Mesendoderm (in vitro differentiated cells): ENCODE data around the gene NCBP1. TPM values are rescaled to one million over a fixed set of nuclear protein-coding genes. Genes with fewer than 3 reads are reported as not detected.
"Not testable (repeated sequence)": the region's sequence is repeated elsewhere in the genome, so short reads cannot be mapped to it uniquely, and the experiment has no call there.

Source experiments
- DNase-seq: peaks from one replicate; pipeline ENCODE4 v3.0.0; 2013
- H2AK5ac ChIP-seq: 2 replicates; pipeline ENCODE4 v1.6.1; 2013; ENCODE audit warnings: low read length, inconsistent platforms
- H2BK120ac ChIP-seq: 2 replicates; pipeline ENCODE4 v1.6.1; 2013; ENCODE audit warnings: low read depth, mild to moderate bottlenecking, low read length, moderate library complexity, mixed read lengths
- H2BK15ac ChIP-seq: replicated peaks from 2 replicates; pipeline ENCODE4 v1.6.1; 2013; ENCODE audit warnings: low read depth, mild to moderate bottlenecking, moderate library complexity
- H2BK5ac ChIP-seq: 2 replicates; pipeline ENCODE4 v1.6.1; 2013; ENCODE audit warnings: low read length, inconsistent platforms
- H3K18ac ChIP-seq: 2 replicates; pipeline ENCODE4 v1.6.1; 2013; ENCODE audit warnings: mild to moderate bottlenecking, low read length, mixed read lengths
- H3K23ac ChIP-seq: one replicate; pipeline ENCODE4 v1.6.1; 2013; ENCODE audit warnings: low read length
- H3K27ac ChIP-seq: 2 replicates; pipeline ENCODE4 v1.5.1; 2013; ENCODE audit warnings: low read depth, mild to moderate bottlenecking, inconsistent platforms, low read length, moderate library complexity
- H3K27me3 ChIP-seq: 2 replicates; pipeline ENCODE4 v1.6.1; 2013; ENCODE audit warnings: low read length, control low read depth, mild to moderate bottlenecking, inconsistent platforms; ENCODE audit not compliant: insufficient read depth, poor library complexity
- H3K36me3 ChIP-seq: 2 replicates; pipeline ENCODE4 v1.6.1; 2013; ENCODE audit warnings: low read length, inconsistent platforms; ENCODE audit not compliant: control insufficient read depth, insufficient read depth
- H3K4ac ChIP-seq: one replicate; pipeline ENCODE4 v1.6.1; 2013; ENCODE audit warnings: low read depth, mild to moderate bottlenecking, low read length, moderate library complexity
- H3K4me1 ChIP-seq: 2 replicates; pipeline ENCODE4 v1.6.1; 2013; ENCODE audit warnings: low read depth, low read length, inconsistent platforms; ENCODE audit not compliant: control insufficient read depth
- H3K4me2 ChIP-seq: 2 replicates; pipeline ENCODE4 v1.6.1; 2013; ENCODE audit warnings: low read length
- H3K4me3 ChIP-seq: 2 replicates; pipeline ENCODE4 v1.5.1; 2013; ENCODE audit warnings: mild to moderate bottlenecking, low read length
- H3K56ac ChIP-seq: one replicate; pipeline ENCODE4 v1.6.1; 2013; ENCODE audit warnings: low read length
- H3K79me1 ChIP-seq: 2 replicates; pipeline ENCODE4 v1.6.1; 2013; ENCODE audit warnings: low read length, inconsistent platforms
- H3K79me2 ChIP-seq: 2 replicates; pipeline ENCODE4 v1.6.1; 2013; ENCODE audit warnings: mild to moderate bottlenecking, low read length; ENCODE audit not compliant: control insufficient read depth, insufficient read depth
- H3K9ac ChIP-seq: 2 replicates; pipeline ENCODE4 v1.6.1; 2013; ENCODE audit warnings: low read length, inconsistent platforms
- H4K5ac ChIP-seq: one replicate; pipeline ENCODE4 v1.6.1; 2013; ENCODE audit warnings: low read length
- H4K8ac ChIP-seq: one replicate; pipeline ENCODE4 v1.6.1; 2013; ENCODE audit warnings: low read depth, mild to moderate bottlenecking, control low read depth, low read length, moderate library complexity
- WGBS: extraction: QIAGEN DNeasy Blood & Tissue Kit; methylation state at CpG from one replicate; pipeline ENCODE4 v1.1.7; 2013; ENCODE audit warnings: low lambda C conversion rate, missing lambda C conversion rate; ENCODE audit not compliant: insufficient coverage; ENCODE audit errors: extremely low coverage; 5-methylcytosine and 5-hydroxymethylcytosine counted together
- polyA plus RNA-seq, 2 experiments: library from polyadenylated mRNA; stranded (reverse); fragments of 200-250 nt; gene quantifications; one replicate each; pipeline ENCODE4 v1.2.3, GENCODE V29; 2013

NCBP1 gene
- polyA plus RNA-seq (2013, experiment 1 of 2), result 42.2 TPM
- polyA plus RNA-seq (2013, experiment 2 of 2), result 39.8 TPM

GRCh38 chr9:97632985-97633858 is at the start of gene NCBP1, which contains the start of gene TSTD2:
NCBP1 (plus strand) TSS chr9:97633821; CDS start chr9:97633882, 61 bp downstream.
TSTD2 (minus strand) TSS chr9:97633368; CDS start chr9:97627562, 5,806 bp downstream.
- Histone ChIP-seq H3K56ac (peak within 1 kb of the TSS; percentile 99), H3K79me1 (peaks cover 15% of the 10 kb centered on the region), H2BK120ac (no peak within 1 kb of the TSS), H3K79me2 (peaks cover 58% of the 10 kb centered on the region), H3K27ac (peak within 1 kb of the TSS; percentile 99), H4K5ac (no peak within 1 kb of the TSS), H2BK15ac (peak within 1 kb of the TSS; percentile 25), H2AK5ac (no peak within 1 kb of the TSS), H3K23ac (peak within 1 kb of the TSS; percentile 95), H3K36me3 (no peaks in the 10 kb centered on the region), H3K4ac (peak within 1 kb of the TSS; percentile 87), H3K27me3 (no peaks in the 10 kb centered on the region), H2BK5ac (peak within 1 kb of the TSS; percentile 67), H3K18ac (peak within 1 kb of the TSS; percentile 95), H3K4me2 (peak within 1 kb of the TSS; percentile 97), H3K9ac (peak within 1 kb of the TSS; percentile 98), H3K4me1 (no peaks in the 10 kb centered on the region), H4K8ac (peak within 1 kb of the TSS; percentile 42), H3K4me3 (peak within 1 kb of the TSS; percentile 88)
- DNase-seq, result peak; percentile 99
- no CpG with 5 or more reads among the region's 83 CpGs for WGBS

GRCh38 chr9:97584778-97585177 is 48.8 kb upstream of the NCBP1 start:
- not testable (repeated sequence) for H2AK5ac ChIP-seq, H4K5ac ChIP-seq, H3K9ac ChIP-seq, H3K56ac ChIP-seq, H3K79me2 ChIP-seq, DNase-seq, H3K4me3 ChIP-seq, H3K27ac ChIP-seq, H3K23ac ChIP-seq, H3K36me3 ChIP-seq, H4K8ac ChIP-seq, H2BK15ac ChIP-seq, H3K27me3 ChIP-seq, H2BK120ac ChIP-seq, H3K4ac ChIP-seq, H3K18ac ChIP-seq, H2BK5ac ChIP-seq, H3K4me2 ChIP-seq, H3K79me1 ChIP-seq, H3K4me1 ChIP-seq
- WGBS, result no CpG with 5 or more reads among the region's 2 CpGs

- not testable (repeated sequence) for H3K56ac ChIP-seq, H3K27me3 ChIP-seq, H3K79me1 ChIP-seq, H3K18ac ChIP-seq, H2BK5ac ChIP-seq, H4K5ac ChIP-seq, H3K23ac ChIP-seq, H4K8ac ChIP-seq, H3K9ac ChIP-seq, DNase-seq, H2BK15ac ChIP-seq, H3K4me1 ChIP-seq, H3K27ac ChIP-seq, H3K79me2 ChIP-seq, H3K4me2 ChIP-seq, H3K4ac ChIP-seq, H3K36me3 ChIP-seq, H3K4me3 ChIP-seq, H2BK120ac ChIP-seq, H2AK5ac ChIP-seq
- WGBS, result no CpG with 5 or more reads among the region's 7 CpGs
Measured at GRCh38 chr9:97586909-97587308, 46.7 kb upstream of the NCBP1 start.

GRCh38 chr9:97591535-97591934 is 42.1 kb upstream of the NCBP1 start:
- H3K27me3 ChIP-seq, result no peaks in the 10 kb centered on the region
- no CpG with 5 or more reads among the region's 6 CpGs for WGBS
- no peaks in the 10 kb centered on the region for H3K79me2 ChIP-seq
- no peak overlapping the region for H3K23ac ChIP-seq
- no peak overlapping the region for H2BK15ac ChIP-seq
- no peak overlapping the region for H3K4me3 ChIP-seq
- H2AK5ac ChIP-seq, result no peak overlapping the region
- H3K36me3 ChIP-seq, result no peaks in the 10 kb centered on the region
- no peaks in the 10 kb centered on the region for H3K4me1 ChIP-seq
- H3K27ac ChIP-seq, result no peak overlapping the region
- no peak overlapping the region for H2BK5ac ChIP-seq
- H3K4me2 ChIP-seq, result no peak overlapping the region
- no peak overlapping the region for H2BK120ac ChIP-seq
- H3K4ac ChIP-seq, result no peak overlapping the region
- no peaks in the 10 kb centered on the region for H3K79me1 ChIP-seq
- no peak overlapping the region for H4K8ac ChIP-seq
- no peak for DNase-seq
- no peak overlapping the region for H3K56ac ChIP-seq
- no peak overlapping the region for H3K9ac ChIP-seq
- H4K5ac ChIP-seq, result no peak overlapping the region
- no peak overlapping the region for H3K18ac ChIP-seq

- no peak overlapping the region for H3K23ac ChIP-seq
- no peak overlapping the region for H3K4me2 ChIP-seq
- H2BK15ac ChIP-seq, result no peak overlapping the region
- no peaks in the 10 kb centered on the region for H3K27me3 ChIP-seq
- H3K4ac ChIP-seq, result no peak overlapping the region
- no peak overlapping the region for H3K18ac ChIP-seq
- no peak overlapping the region for H2BK5ac ChIP-seq
- H2AK5ac ChIP-seq, result no peak overlapping the region
- no peaks in the 10 kb centered on the region for H3K79me1 ChIP-seq
- no peak overlapping the region for H3K4me3 ChIP-seq
- H3K56ac ChIP-seq, result no peak overlapping the region
- no peaks in the 10 kb centered on the region for H3K36me3 ChIP-seq
- no peaks in the 10 kb centered on the region for H3K79me2 ChIP-seq
- no peak overlapping the region for H4K5ac ChIP-seq
- WGBS, result no CpG with 5 or more reads among the region's 1 CpG
- H4K8ac ChIP-seq, result no peak overlapping the region
- DNase-seq, result no peak
- no peak overlapping the region for H2BK120ac ChIP-seq
- no peak overlapping the region for H3K27ac ChIP-seq
- no peaks in the 10 kb centered on the region for H3K4me1 ChIP-seq
- no peak overlapping the region for H3K9ac ChIP-seq
Measured at GRCh38 chr9:97592126-97592525, 41.5 kb upstream of the NCBP1 start.
